GM19023 (cell line): ENCODE measurements around the gene ZNF775.
"Not testable (repeated sequence)": the region's sequence is repeated elsewhere in the genome, so short reads cannot be mapped to it uniquely, and the experiment has no call there.

ENCODE experiments used
- ATAC-seq: cut with Tn5 transposase; IDR thresholded peaks from one replicate; pipeline ENCODE4 v1.9.1; 2021; ENCODE audit warnings: mild to moderate bottlenecking, moderate library complexity; ENCODE audit not compliant: unreplicated experiment

The ZNF775 gene

DNA sequence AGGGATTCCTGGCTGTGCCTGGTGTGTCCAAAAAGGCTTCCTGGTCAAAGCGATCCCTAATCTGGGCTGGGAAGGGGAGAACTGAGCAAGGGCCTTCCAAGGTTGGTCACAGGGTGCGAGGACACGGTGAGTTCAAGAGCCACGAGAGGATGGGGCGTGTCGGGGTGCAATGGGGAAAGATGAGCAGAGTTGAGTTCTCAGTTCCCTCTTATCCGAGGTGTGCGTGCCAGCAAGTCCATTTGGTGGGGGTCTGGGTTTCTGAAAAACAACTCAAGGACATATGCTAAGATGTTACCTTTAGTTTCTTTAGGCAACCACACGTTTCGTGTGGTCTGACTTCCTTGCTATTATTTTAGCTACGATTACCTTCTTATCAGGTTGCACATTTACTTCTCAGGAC, 1.3 kb downstream of the ZNF775 start:
- no peak for ATAC-seq

DNA sequence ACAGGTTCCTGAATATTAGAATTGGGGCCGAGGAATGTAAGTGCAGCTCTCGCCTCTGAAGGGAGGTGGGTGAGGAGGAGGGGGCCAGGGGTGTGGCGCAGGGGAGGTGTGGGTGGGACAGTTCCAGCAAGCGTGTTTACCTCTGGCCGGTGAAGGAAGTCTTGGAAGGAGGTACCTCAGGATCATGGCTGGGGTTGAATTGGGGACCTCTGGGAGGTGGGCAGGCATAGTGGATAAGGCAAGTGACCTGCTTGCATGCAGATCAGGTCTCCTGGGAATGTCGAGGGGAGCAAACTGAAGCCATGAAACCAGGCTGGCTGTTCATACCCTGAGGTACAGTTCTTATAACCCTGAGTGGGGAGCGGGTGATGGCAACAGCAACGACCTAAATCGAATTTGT, 2.0 kb downstream of the ZNF775 start:
- no peak for ATAC-seq

DNA sequence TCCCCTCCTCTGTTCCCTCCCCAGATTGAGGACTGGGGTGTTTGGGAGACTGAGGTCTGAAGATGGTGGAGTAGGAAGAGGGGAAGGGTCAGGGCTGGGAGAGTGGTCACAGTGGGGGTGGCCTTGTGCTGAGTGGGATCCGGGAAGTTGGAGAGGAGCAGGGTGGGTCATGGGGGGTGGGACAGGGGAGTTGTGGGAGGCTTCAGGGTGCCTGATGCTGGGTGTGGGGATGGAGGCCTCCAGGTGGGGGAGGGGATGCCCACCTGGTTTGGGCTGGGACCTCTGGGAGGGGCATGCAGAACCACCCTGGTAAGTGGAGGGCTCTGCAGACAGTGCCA, 2.6 kb downstream of the ZNF775 start:
- ATAC-seq = no peak

DNA sequence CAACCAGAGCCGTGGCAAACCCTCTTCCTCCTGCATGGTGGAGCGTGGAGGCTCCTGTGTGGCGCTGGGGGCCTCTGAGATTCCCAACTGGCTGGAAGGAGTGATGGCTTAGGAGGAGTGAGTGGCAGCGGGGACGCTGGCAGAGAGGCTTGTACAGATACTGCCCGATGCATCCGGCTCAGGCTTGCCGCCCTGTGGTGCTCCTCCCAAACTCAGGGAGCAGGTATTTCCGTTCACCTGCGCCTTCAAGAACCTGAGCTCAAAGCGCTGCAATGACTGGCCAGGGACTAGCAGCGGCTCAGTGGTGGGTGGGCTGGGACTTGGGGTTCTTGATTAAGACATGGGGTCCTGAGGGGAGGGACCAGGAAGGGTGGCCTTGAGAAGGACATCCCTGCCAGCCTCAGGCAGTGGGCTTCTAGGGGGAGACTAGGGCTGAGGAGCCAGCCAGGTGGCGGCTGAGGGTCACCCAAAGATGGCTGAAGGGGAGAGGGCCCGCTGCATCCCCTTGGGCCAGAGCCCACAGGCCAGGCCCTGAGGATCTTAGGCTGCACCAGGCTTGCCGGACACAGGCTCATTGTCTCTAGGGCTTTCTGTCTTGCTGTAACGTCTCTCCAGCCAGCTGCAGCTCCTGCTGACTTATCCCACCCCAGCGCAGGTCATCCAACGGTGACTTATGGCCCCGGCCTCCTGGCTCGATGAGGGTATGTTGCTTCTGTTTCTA, 3.2 kb downstream of the ZNF775 start:
- ATAC-seq = no peak

DNA sequence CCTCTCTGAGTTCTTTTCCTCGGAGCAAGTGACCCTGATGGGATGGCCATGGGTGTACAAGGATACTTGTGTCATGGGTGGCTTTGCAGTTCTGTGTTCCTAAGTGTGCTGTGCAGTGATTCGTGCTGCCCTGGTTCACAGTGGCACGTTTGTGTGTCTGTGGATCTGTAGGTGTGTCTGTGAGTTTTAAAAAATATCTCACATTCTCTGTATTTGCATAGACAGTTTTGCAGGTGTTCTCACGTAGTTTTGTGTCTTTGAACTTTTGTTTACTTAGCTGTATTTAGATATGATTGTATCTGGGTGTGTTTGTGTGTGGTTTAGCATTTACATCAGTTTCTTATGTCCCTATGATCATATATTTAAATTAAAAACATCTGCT, 3.7 kb downstream of the ZNF775 start:
- no peak for ATAC-seq

DNA sequence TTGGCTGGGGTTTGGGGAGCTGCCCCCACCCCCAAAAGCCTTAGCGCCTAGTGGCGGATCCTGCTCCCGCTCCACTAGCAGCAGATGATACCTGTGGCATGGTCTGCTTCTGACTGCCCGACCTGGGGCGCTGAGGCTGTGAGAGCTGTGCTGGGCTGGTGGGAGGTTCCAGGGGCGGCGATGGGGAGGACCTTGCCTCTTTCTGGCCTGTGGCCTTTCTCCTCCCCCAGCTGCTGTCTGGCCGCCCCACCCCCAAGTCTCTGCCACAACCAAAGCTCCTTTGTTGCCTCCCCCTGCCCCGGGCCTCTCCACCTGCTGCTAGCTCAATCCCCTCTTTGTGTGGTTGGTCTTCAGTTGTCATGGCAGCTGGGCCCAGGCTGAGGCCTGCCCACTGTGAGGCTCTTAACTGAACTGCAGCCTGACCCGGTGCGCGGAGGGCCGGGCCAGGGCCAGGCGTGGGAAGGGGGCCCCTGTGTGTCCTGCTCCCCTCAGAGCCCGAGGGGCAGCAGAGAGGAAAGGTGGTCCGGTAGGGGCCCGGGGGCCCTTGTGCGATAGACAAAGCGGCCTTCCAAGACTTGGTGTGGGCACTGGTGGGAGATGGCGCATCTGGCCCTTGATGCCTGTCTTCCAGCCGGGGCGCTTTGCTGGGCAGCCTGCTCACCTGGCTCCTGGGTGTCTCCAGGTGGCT, 4.7 kb downstream of the ZNF775 start:
- no peak for ATAC-seq

DNA sequence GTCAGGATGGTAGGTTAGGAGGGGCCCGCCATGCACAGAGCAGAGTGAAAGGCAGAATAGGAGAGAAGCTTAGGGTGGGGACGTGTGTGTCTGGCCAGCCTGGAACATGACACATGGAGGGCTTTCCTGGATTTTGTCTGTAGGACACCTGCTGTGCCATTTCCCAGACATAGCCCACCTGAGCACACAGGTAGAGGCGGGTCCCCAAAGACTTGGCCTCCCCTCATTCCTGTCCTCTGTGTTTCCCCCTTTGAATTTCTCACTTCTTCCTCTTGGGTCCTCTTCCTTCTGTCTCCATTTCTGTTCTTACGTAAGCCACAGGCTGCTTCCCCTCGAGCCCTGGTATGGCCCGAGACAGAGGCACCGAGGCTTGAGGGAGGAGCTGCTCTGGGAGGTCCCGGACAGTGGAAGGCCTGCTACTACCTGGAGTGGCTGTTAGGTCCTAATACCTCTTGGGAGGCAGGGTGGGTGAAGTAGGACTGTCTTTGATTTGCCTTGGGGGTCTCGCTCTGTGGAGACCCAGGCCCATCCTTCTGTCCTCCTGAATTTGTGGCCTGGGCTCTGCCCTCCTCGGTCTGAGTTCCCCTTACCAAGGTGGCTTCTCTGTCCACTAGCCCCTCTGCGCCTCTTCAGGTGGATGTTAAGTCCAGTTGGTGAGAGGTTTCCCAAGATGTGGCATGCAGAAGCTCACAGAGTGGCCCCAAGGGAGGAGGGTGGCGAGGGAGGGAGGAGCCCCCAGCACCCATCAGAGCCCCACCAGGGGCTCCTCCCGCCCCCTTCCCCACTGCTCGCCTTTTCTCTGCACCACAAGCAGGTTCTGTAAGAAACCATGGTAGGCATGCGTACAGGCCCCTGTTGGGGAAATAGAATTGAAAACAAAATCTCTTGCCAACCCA, 5.5 kb downstream of the ZNF775 start:
- no peak for ATAC-seq

DNA sequence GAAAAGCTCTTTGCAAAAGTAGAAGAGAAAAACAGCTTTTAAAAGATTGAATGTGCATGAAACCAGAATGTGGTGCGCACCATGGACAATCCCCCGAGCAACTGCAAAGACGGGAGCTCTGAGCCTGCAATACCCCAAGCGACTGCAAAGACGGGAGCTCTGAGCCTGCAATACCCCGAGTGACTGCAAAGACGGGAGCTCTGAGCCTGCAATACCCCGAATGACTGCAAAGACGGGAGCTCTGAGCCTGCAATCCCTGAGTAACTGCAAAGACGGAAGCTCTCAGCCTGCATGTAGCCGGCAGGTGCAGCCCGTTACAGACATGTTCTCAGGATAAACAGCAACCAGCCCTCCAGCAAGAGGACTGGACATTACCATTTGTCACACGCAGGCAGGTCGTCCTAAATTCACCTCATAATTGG, 6.2 kb downstream of the ZNF775 start:
- ATAC-seq = no peak

DNA sequence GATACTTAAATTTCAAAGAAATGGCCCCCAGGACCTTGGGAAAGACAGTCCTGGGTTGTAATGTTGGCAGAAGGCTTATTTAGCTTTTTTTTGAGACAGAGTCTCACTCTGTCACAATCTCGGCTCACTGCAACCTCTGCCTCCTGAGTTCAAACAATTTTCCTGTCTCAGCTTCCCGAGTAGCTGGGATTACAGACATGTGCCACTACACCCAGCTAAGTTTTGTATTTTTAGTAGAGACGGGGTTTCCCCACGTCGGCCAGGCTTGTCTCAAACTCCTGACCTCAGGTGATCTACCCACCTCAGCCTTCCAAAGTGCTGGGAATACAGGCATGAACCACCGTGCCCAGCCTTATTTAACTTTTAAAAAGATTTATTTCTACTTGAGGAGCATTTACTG, 6.8 kb downstream of the ZNF775 start:
- not testable (repeated sequence) for ATAC-seq

DNA sequence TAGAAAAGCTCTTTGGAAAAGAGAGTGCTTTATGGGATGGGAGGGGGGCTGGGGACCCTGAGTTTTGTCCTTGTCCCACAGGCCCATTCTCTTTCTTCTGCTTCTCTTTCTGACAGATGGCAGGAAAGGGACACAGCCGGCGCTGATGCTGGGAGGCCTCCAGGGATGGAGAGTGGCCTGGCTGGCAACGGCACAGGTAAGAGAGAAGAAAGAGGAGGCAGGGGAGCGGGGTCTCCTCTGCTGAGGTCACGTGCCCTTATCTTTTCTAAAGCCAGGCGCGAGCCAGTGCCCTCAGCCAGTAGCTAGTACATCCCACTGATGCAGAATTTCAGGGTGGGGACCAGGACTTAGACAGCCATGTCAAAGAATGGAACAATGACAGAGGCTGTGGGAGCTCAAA, 9.2 kb downstream of the ZNF775 start:
- no peak for ATAC-seq

DNA sequence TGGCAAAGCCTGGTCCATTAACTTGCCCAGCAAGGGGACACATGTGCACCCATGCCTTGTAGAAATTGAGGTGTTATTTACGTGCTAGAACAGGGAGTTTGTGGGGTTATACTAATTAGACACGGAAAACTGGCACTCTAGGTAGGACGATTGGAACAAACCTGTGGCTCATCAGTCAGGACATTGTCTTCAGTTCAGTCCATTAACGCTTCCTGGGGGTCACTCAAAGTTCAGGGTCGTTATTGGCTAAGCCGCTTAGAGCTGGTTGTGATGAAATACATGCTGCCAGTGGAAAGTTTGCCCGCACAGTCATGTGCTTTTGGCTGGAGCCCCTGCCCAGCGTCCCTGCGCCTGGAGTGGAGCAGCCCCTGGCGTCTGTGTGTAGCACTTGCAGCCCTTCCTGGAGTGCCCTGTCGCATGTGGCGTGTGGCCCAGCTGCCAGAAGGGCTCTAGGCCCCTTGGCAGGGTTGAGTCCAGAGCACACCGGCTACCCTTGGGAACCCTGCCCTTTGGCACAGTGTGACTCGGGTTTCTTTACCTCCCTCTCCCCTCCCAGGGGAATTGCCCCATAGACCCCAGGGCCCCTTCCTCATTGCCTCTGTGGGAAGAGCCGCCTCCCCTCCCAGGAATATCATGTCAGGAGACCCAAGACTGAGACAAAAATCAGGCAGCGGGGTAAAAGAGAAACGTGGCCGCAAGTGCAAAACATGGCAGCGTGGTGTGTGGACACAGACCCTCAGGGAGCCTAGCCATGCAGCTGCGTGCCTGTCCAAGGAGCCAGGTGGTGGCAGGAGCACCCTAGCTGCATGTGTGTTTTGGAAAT, 9.8 kb downstream of the ZNF775 start:
- ATAC-seq = no peak

DNA sequence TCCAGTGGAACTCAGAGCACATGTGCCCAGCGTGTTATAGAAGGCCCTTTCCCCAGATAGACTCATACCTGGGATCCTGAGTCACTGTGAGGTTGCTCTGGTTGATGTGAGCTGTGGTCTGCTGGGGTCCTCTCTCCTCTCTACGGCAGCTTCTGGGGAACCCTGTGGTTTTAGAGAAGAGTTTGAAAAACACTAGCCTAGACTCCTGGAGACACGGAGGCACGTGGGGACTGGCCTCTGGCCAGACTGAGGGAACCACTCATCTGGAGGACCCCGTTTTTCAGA, 10.3 kb downstream of the ZNF775 start:
- no peak for ATAC-seq

DNA sequence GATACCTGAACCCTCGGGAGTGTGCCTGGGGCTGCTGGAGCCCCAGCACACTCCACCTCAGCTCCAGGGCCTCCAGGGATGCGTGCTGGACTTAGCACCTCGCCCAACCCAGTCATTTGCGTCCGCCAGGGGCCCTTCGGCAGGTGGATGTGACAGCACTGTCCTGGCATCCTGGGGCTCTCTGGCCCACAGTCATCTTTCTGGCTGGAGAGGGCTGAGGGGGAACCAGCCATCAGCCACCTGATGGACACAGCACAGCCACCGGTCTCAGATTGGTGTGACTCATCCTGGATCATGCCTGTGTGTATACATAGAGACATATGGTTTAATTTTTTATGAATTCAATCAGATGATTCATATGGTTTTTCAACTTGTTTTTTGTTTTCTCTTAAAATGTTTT, 11.1 kb downstream of the ZNF775 start:
- no peak for ATAC-seq

DNA sequence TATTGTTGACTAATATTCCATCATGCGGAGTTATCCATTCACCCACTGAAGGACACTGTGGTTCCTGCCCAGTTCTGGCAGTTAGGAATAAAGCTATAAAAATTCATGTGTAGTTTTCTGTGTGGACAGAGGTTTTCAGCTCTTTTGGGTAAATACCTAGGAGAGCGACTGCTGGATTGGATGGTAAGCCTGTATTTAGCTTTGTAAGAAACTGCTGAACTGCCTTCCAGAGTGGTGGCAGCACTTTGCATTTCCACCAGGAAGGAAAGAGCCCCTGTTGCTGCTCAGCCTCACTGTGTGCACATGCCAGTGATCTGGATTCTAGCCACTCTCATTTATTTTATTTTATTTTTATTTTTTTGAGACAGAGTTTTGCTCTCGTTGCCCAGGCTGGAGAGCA, 14.2 kb downstream of the ZNF775 start:
- no peak for ATAC-seq

DNA sequence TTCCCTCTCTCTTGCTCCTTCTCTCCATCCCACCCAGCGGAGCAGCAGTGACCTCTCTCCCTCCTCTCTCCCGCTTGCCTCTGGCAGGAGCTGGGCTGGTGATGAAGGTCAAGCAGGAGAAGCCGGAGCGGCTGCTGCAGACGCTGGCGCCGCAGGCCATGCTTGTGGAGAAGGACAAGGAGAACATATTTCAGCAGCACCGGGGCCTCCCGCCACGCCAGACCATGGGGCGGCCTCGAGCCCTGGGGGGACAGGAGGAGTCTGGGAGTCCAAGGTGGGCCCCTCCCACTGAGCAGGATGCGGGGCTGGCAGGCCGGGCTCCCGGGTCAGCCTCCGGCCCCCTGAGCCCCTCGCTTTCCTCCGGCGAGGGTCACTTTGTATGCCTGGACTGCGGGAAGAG, 17.3 kb downstream of the ZNF775 start:
- no peak for ATAC-seq

DNA sequence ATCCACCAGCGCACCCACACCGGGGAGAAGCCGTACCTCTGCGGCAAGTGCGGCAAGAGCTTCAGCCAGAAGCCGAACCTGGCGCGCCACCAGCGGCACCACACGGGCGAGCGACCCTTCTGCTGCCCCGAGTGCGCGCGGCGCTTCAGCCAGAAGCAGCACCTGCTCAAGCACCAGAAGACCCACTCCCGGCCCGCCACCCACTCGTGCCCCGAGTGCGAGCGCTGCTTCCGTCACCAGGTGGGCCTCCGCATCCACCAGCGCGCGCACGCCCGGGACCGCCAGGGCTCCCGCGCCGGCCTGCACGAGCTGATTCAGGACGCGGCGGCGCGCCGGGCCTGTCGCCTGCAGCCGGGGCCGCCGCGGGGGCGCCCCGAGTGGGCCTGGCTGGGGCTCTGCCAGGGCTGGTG, 17.7 kb downstream of the ZNF775 start:
- ATAC-seq = no peak

DNA sequence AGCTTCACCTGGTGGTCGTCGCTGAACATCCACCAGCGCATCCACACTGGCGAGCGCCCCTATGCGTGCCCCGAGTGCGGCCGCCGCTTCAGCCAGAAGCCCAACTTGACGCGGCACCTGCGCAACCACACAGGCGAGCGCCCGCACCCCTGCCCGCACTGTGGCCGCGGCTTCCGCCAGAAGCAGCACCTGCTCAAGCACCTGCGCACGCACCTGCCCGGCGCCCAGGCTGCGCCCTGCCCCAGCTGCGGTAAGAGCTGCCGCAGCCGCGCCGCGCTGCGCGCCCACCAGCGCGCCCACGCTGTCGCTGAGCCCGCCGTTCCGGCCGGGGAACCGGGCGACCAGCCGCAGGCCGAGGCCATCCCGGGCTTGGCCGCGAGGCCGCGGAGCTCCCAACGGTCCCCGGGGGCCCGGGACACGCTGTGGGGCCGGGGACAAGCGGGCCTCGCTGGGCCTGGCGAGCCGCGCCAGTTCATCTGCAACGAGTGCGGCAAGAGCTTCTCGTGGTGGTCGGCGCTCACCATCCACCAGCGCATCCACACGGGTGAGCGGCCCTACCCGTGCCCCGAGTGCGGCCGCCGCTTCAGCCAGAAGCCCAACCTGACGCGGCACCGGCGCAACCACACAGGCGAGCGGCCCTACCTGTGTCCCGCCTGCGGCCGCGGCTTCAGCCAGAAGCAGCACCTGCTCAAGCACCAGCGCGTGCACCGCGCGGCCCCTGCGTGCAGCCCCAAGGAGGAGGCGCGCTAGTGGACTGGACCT, 18.4 kb downstream of the ZNF775 start:
- ATAC-seq = no peak

DNA sequence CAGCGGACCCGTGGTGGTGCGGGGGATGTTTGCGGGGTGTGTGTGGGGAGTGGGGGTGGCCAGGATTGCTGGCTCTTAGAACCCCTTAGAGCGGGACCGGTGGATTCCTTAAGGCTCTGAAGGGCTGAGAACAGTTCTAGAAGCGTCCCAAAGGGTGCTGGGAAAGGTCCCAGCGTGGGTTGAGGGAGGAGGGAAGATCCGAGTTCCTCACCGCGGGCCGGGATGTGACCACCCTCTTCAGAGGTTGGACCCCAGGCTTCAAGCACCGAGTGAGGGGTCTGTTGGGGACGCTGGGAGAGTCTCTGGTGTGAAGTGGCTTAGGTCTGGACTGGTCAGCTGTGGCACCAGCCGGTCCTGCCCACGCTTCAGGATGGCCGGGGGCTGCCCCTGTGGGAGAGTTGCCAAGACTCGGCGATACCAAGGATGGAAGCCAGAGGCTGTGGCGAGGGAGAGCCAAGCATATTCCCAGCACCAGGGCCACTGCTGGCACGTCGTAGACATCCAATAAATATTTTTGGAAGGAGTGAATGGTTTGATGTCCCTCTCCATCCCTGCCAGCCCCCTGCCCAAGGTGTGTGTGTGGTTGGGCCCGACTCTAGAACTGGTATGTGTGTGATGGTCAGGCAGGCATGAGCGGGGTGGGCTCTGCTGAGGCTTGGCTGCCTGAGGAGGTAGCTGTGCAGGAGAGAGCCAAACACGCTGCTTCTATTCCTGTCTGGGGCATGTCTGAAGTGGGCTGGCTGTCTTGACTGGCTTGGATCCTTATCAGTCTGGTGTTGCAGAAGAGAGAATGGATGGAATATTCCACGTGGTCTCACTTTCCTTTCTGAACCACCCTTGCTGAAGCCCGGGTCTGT, 19.2 kb downstream of the ZNF775 start:
- ATAC-seq = no peak

DNA sequence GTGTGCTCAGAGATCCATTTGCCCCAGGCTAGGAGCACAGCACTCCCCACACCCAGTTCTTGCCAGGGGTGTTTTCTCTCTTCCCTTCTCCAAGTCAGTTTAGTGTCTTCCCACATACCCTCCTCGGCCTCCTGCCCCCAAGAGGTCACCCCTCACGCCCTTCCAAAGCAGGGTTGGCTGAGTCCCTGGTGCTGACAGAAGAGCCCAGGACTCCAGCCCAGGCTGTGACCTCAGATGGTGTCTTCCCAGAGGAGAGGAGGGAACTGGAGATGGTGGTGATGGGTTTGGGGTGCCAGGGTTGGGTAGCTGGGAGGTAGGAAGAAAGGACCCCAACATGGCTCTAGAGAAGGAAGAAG, 19.8 kb downstream of the ZNF775 start:
- no peak for ATAC-seq
